Fibroblast of upper back skin (primary cell): ENCODE results near the gene IL1RAPL1.

Source experiments
- DNase-seq: peaks from one replicate; pipeline ENCODE4 v3.0.0-alpha.2; 2013

The IL1RAPL1 gene

DNA sequence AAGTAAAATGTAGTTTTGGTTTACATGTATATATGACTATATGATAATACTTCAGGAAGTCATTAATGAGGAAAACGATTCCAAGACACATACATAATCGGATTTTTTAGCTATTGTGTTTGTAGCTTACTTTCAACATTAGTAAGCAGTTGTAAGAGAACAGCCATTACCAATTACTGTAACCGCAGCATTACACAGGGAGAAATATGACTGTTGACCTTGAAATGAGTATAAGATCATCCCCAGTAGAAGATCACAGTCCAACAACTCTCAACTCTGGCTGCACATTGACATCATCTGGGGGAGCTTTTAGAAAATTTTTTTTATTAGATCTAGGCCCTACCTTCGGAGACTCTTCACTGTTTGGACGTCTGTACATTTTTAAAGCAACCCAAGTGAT lies 866.1 kb downstream of the IL1RAPL1 start:
- peak; percentile 33 for DNase-seq

DNA sequence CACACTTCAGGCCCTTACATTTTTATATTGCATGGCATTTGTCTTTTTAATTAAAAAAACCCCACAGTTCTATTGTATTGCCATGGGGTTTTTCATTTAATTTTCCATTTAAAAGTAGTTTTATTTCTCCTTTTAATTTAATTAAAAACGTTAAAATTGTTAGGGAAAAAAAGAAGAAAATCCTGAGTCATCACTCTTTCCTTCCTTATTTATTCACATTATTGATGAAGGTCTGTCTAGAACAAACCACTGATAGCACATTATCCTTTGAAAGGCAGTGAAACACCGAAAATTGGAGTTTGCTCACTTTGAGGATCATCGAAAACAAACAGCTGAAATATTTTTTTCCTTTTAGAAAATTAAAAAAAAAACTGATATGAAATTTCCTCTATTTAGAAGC lies 868.5 kb downstream of the IL1RAPL1 start:
- no peak for DNase-seq

DNA sequence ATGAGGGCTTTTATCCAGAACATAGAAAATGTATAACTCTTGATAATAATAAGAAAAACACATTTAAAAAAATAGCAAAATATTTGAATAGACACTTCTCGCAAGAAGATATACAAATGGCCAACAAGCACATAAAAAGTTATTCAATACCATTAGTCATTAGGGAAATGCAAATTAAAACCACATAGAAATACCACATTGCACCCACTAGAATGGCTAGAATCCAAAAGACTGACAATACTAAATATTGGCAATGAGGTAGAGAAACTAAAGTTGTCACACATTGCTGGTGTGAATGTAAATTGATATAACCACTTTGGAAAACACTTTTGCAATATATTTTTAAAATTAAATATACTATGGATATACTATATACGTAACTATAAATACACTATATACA lies 873.8 kb downstream of the IL1RAPL1 start:
- no peak for DNase-seq

DNA sequence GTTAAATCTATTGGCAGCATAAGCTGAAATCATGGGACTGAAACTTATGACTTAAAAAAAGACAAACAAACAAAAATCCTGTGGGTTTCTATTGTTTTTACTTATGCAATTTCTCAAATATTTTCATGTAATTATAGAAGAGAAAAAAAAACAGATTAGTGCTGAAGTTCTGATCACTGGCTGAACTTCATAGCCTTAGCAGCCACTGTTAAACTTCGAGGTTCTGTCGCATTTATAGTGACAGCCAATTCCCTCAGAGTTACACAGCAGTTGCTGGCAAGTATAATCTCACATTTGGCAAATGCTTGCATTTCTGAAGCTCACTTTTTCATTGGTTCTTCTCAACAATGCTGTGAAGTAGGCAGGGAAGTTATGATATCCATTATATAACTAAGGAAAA lies 879.2 kb downstream of the IL1RAPL1 start:
- DNase-seq = no peak

DNA sequence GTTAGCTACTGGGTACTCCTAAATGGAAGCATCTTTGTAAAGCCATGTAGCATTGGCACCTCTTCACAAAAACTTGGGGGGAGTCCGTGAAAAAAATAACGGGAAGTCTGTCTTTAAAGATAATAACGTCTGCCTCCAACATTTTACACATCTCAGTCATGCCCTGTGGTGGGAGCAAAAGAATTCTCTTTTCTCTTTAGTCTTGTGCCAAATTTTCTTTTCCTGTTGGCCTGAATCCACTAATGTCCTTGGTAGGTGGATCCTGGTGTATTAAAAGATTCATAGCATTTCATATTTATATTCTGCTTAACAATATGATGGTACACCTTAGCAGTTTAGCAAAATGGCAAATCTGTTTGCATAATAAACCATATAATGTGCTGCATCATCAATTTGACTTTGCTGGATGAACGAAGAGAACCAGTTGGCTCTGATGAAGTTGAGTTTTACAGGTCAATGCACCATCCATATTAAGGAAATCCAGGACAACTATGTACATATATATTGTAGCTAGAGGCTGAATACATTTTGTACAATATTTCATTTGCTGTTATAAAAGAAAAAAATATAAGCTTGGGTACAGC lies 881.8 kb downstream of the IL1RAPL1 start:
- peak; percentile 62 for DNase-seq

DNA sequence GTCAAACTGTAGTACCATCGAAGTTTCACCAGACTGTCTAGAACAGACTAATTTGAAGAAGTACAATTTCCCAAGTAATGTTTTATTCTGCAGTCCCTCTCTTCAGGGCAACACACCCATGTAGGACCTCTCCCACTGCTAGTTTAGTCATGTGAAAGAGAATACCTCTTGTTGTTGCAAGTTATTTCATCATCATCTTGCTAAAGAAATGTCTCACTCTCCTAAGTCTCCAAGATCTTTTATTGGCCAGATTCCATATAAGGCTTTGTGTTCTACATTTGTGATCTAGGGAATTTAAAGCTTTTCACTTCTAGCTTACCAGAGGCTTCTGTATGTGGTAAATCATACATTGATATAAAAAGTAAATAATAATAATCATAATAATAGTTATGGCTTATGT lies 882.8 kb downstream of the IL1RAPL1 start:
- peak; percentile 86 for DNase-seq

DNA sequence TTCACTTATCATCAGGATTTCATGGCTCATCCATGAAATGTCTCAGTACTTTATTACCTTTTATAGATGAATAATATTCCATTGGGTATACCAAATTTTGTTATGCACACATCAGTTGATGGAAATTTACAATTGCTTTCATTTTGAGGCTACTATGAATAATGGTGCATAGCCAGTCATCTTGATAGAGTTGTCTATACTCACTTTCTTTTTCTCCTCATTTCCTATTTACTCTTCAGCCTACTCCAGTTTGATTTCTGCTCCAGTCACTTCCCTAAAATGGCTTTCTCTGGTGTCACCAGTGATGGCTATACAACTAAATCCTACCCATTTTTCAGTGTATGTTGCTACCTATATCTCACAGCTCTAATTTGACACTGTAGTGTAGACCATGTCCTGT lies 884.6 kb downstream of the IL1RAPL1 start:
- DNase-seq = no peak

DNA sequence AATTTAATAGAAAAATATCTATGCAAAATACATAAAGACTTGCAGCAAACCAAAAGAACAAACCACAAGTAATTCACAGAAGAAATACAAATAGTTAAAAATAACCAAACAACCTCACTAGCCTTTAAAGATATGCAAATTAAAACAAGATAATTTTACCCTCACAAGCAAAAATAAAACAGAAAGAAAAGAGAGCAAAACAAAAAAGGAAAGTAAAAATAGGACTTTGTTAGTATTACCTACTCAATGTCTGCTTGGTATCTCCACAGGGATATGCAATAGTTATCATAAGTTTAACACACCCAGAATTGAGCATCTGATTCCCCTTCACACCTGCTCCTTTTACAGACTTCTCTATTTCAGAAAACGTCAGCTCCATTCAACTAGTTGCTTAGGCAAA lies 890.6 kb downstream of the IL1RAPL1 start:
- DNase-seq = no peak

DNA sequence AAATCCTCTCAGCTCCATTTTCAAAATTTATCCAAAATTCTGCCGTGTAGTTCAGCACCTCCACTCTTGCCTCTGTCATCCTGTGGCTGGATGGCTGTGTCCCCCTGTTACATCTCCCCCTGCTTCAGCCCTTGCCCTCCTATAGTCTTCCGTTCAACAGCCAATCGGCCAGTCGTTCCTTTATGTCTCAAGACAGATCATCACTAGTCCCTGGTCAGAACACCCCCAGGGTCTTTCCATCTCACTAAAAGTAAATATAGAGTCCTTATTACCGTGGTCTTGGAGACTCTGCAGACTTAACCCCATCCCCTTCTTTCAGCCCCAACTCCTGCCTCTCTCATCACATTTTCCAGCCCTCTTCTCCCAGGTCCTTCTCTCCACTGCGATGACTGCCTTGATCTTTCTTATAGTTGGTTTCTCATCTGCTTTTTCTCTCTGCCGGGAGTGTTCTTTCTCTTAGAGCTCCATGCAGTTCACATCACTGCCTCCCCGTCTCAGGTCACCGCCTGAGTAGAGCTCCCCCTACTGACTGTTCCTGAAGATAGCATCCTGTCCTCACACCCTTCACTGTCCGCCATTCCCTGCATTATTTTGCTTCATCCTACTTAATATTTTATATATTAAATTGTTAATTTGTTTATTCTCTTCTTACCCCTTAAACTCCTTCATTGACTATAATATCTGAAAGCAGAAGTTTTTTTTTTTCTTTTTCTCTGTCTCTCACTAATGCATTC lies 891.3 kb downstream of the IL1RAPL1 start:
- peak; percentile 23 for DNase-seq

DNA sequence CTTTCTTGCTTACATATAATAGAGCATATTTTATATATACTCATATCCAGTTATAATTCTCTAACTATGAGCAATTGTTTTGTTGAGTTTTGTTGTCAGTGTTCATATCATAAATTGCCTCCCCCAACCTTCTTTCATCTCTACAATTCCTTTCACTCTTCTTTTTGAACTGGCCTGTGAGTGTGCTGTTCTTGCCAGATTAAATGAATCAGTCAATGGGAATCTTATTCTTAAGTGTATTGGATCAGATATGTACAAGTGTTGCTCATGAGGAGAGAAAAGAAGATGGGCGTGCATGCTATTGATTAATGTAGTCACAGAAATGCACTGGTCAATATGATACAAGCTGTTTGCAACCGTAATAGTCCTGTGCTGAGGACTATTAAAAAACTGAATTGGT lies 900.0 kb downstream of the IL1RAPL1 start:
- peak; percentile 28 for DNase-seq

DNA sequence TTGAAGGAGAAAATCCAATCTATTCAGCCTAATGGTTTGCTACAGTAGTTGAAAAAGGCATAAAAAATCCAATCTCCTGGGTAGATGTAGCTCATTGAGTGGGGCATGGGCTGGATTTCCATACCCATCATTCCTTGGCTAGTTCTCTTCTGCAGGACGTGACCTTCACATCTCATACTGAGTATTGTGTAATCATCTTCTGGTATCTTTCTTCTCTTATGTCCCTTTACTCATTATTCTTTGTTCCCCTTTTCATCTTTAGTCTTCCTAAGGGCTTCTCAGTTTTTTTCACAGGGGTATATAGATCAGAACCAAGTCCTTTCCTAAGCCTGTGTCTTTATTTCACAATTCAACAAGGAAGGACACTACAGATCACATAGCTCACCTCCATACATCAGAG lies 900.5 kb downstream of the IL1RAPL1 start:
- DNase-seq = no peak

DNA sequence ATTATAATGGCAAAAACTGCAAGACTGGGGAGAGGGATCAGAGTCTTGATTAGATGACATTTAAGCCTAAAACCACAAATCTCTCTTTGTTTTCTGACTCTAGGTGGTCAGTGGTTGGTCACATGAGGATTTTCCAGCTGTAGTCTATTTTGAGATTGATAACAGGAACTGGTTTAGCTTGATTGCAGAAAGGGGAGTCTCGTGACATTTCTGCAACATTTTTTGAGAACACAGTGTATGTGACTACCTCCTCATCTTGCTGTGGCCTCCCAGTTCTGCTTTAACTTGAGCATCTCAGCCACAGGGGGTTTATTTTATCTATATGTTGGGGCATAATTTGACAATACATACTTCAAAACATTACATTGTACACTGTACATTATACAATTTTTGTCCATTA lies 901.7 kb downstream of the IL1RAPL1 start:
- DNase-seq = no peak

DNA sequence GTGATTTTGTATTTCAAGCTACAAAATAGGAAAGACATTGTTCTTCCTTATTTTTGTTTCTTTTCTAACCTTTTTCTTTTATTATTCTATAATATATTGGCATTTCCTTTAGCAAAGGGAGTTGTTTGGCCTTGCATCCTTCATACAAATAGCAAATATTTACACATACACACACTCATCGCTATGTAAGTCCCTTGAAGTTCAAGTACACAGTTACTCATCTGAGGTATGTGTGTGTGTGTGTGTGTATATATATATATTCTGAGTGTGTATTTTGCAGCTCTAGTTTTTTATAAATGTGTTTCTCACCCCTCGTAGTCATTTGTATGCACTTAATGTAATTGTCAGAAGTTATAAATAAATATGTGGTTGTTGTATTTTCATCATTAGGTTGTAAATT lies 903.4 kb downstream of the IL1RAPL1 start:
- no peak for DNase-seq

DNA sequence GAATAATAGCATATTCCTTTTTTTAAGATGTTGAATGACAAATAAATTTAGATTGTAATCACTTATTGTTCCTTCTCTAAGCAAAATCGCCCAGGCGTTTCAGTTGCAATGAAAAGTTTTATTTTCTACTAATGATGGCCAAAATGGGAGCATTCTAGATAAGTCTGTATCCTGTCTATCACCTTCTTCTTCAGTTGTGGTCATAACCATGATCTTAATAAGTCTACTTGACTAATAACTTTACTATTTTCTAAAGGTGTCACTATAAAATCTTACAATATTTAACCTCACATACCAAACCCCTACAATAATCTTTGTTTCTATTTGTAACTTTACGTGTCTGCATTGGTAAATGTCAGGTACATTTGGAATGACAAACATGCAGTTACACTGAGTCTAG lies 904.4 kb downstream of the IL1RAPL1 start:
- DNase-seq = no peak

DNA sequence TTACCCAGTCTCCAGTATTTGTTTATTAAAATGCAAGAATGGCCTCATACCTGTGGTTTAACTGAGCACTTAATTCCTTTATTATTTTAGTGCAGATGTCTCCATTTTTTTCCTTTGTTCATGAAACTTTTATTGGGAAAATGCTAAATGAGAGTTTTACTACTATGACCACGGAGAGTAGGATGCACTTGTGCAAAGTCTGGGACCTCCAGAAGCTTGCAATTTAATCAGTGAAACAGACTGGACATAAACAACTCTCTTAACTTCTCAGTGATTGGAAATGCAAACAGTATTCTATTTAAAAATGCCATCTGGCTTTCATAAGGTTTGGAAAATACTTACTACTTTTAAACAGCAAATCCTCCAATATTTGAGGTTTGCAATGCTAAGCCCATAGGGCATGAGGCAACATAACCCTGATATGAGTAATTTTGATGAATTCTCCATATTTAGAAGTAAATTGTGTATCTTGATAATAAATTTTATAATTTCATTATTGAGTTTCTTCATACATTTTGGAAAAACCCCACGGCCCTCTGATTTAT lies 909.5 kb downstream of the IL1RAPL1 start:
- peak; percentile 45 for DNase-seq

DNA sequence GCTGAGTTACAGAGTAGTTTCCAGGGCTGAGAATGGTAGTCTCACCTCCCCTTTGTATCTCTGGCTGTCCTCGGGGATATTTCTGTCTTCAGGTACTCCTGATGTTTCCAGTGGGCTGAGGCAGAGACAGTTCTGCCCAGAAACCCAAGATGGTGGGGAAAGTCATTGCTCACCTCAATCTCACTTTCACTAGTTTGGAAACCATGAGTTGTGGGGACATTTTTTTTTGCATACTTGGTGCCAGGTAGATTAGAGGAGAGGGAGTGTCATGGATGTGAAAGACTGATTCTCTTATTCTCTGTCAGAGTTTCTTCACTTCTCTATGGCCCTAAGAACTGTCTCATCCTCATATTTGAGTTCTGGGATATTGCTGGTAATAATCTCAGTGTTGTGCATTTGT lies 919.5 kb downstream of the IL1RAPL1 start:
- no peak for DNase-seq

DNA sequence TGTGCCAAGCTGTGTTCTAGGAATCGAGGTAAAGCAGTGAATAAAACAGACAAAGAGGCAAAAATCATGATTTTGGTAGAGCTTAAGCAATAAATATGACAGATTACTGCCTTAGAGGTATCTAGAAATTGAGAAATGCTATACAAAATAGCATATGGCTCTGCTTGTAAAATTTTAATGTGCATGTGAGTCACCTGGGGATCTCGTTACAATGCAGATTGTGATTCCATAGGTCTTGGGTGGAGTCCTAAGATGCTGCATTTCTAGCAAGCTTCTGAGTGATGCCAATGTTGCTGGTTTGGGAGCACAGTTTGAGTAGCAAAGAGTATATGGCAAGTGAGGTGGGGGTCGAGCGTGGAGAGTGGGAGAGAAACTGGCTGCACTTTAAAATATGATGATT lies 930.9 kb downstream of the IL1RAPL1 start:
- DNase-seq = no peak

DNA sequence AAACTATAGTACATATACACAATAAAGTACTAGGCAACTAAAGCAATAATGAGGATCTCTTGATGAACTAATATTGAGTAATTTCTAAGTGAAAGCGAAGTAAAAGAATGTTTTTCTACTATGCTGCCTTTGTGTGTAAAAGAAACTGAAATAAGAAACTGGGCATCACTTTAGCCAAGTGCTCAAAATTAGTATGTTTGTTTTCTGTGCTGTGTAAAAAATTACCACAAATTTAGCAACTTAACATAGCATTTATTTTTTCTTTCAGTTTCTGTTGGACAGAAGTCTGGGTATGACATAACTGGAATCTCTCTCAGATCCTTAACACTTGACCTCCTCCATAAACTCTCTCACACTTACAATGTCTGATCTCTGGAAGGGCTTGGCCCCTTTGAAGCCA lies 941.0 kb downstream of the IL1RAPL1 start:
- DNase-seq = no peak

DNA sequence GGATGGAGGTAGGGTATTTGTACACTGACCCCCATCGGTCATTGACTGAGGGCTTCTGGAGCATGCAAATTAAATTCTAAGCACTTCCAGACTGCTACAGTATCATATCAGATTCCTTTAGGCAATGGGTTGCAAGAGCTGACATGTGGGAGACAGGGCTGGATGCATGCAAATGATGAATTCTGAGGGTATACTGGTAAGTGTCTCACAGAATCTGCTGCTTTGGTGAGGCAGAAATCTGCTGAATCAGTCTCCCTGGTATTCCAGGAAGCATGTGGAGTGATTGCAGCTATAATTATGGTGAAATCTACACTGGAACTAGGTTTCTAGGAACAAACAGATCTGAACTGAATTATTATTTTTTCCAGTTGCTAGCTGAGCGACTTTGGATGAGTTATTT lies 943.3 kb downstream of the IL1RAPL1 start:
- DNase-seq = peak; percentile 74

DNA sequence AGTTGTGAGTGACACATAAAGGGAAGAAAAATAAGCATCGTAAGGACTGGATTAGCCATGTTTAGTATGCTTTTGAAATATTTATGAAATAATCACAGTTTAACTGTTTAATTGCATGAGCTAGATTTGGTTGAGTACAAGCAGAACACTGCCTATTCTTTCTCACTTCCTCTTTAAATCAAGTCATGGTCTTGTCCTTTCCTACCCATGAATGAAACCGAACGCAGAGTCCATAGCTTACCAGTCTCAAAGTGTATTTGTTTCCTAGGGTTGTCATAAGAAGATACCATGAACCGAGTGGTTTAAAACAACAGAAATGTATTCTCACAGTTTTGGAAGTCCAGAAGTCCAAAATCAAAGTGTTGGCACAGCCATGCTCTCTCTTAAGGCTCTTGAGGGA lies 944.1 kb downstream of the IL1RAPL1 start:
- no peak for DNase-seq

DNA sequence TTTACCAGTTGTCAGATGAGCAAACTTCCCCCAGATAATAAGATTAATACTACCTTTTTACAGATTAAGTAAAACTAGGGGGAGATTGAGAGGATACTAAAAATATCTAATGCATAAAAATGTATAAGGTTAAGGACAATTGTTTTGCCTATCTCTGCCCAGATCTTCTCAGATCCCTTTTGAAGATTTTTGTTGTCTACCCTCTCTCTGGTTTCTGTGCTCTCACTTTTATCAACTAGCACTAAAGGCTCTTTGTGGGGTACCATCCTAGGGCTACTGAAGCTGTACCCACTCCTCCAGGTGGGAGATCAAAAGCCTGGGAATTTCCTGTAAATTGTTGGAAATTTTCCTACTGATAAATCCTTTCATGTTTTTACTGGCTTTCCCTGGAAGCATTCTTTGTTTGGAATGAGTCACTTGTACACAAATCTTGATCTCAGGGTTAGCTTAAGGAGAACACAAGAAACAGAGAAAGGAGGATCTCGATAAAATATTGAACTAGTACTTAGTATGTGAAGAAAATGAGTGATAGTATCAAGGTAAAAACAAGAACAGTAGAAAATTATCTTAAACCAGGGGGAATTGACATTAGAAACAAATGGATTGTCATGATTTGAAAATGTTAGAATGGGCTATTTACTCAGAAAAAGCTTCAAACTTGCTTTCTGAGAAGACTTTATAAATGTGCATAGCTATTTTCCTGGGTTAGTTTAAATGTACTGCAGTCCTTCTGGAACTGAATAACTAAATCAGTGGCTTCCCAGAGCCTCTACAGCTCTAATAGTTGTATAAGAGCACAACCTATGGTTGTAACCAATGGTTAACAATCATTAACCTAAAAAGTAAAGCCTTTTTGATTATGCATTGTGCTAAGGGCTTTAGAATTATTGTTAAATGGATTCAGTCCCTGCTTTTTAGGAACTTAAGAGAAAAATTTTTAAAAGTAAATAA lies 948.2 kb downstream of the IL1RAPL1 start:
- no peak for DNase-seq

DNA sequence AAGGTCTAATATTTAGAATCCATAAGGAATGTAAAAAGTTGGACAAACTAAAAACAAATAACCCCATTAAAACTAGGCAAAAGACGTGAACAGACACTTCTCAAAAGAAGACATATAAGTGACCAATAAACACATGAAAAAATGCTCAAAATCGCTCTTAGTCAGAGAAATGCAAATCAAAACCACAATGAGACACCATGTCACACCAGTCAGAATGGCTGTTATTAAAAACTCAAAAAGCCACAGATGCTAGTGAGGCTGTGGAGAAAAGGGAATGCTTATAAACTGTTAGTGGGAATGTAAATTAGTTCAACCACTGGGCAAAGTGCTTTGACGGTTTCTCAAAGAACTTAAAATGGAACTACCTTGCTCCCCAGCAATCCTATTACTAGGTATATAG lies 953.8 kb downstream of the IL1RAPL1 start:
- DNase-seq = no peak

DNA sequence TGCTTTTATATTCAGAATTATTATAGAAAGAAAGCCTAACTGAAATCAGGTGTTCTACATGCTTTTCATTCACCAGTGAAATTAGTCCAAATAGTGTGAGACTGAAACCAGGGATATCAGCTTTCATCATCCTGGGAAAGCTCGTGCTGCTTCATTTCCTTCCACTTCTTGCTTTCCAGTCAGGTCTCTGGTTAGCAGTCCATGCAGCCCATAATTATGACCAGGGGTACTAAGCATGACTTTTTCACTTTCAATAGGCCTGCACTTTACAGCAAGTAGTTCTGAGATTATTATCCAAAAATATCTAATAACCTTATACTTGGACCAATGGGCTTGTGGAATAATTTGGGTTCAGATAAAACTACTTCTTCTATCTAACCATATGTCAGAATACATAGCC lies 954.9 kb downstream of the IL1RAPL1 start:
- no peak for DNase-seq

DNA sequence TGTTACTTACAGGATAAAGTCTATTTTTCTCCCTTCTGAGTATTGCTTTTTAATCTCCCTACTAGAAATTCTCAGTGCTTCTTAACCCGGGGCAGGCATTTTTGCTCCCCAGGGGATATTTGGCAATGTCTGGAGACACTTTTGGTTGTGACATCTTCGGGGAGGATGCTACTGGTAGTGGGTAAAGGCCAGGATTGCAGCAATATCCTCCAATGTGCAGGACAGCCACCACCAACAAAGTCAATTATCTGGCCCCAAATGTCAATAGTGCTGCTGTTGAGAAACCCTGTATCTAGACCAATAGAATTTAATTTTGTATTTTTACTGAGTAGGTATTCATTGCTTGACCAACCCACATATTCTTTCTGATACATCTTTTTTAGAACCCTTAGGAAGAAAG lies 958.6 kb downstream of the IL1RAPL1 start:
- no peak for DNase-seq
